Fibroblast of skin of right biceps (primary cell): ENCODE data around the gene GPR176.
A peak's percentile ranks its signal among the peaks of the same experiment; 100 is the strongest.

Experiments used
- DNase-seq: peaks from one replicate; pipeline ENCODE4 v3.0.0-alpha.2; 2013

Gene GPR176, protein sequence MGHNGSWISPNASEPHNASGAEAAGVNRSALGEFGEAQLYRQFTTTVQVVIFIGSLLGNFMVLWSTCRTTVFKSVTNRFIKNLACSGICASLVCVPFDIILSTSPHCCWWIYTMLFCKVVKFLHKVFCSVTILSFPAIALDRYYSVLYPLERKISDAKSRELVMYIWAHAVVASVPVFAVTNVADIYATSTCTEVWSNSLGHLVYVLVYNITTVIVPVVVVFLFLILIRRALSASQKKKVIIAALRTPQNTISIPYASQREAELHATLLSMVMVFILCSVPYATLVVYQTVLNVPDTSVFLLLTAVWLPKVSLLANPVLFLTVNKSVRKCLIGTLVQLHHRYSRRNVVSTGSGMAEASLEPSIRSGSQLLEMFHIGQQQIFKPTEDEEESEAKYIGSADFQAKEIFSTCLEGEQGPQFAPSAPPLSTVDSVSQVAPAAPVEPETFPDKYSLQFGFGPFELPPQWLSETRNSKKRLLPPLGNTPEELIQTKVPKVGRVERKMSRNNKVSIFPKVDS

DNA sequence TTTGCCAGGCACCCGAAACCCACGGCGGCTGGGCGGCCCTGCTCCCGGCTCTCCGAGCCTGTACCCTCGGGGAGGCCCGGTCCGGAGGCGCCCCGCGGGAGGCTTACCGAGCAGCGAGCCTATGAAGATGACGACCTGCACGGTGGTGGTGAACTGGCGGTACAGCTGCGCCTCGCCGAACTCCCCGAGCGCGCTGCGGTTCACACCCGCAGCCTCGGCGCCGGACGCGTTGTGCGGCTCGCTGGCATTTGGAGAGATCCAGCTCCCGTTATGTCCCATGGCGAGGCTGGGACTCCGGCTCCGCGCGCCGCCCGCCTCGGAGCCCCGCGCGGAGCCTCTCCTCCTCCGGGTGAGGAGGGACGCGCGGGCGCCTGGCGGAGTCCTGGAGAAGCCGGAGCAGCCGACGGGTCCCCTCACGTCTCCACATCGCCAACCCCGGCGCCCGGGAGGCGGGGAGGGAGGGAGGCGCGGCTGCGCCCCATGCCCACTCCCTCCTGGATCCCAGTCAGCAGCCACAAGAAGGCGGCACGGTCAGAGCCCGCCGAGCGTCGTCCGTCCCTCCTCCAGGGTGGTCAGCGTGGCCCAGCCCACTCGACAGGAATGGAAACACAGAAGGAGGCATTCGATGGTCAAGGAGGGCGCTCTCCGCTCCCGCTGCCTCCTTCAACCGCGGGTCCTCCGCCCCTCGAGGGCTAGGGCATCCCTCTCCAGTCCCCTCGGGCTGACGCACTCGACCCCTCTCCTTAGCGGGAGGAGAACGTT, at the start of gene GPR176:
Gene GPR176 (minus strand): TSS at position 519 of the 762 bp plus-strand sequence. CDS start 240 bp downstream, at position 279.
- peak; percentile 85 for DNase-seq

DNA sequence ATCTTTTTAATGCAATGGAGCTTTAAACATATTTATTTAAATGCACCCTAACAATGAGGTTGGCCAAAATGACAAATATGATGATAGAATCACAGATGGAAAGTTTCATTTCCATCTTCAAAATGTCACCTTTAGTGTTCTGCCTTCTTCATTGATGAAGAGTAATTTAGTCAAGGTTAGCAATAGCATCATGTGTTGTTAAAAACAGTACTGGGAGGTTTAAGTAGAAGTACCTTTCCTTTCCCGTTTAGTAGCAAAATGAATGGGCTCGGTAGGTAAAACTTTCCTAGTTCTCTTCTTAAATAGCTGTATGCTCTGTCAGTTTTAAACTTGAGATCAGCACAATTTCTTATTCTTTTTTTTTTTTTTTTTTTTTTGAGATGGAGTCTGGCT, 48.9 kb upstream of the GPR176 start:
- no peak for DNase-seq

DNA sequence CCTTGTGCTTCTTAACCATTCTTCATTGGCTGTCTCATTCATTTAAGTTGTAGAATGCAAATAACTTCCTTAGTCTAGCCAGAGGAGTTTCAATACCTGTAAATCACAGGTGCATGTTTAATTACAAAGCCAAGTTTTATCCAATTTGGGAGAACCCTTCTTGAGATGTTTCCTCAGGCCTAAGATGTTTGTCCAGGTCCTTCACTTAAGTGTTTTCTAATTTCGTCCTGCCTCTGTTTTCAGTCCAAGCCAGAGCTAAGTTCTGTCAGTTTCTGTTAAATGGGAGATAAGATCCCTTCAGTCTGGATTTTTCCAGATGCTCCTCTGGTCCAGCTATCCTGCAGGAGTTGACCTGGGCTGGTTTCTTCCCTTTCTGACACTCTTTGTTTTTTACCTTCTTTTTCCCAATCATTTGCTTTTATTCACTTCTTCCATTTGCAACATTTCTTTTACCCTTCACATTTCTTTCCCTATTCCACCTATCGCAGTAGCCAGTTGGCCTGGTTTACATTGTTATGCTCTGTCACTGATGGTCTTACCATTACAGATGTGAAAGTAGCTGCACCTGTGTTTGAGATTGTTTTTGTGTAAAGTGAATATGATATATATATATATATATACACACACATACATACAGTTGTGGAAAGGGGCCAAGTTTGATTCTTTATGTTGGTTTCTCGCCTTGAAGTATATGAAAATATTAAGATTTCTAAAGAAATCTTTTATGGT, 48.4 kb upstream of the GPR176 start:
- DNase-seq: no peak

DNA sequence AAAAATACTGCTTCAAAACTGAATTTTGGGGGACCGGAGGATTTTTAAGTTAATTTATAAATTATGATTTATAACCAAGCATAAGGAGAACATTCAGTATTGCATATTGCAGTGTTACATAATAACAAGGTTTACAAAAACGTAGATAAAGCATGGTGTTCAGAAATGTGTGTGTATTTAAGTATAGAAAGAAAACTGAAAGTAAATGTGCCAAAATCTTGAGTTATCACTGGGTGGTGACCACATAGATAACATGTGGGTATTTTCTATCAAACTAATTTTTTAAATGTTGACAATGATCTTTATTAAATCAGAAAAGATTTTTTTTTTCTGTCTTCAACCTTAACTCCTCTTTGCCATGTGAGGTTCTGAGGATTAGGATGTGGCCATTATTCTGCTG, 46.5 kb upstream of the GPR176 start:
- DNase-seq: no peak

DNA sequence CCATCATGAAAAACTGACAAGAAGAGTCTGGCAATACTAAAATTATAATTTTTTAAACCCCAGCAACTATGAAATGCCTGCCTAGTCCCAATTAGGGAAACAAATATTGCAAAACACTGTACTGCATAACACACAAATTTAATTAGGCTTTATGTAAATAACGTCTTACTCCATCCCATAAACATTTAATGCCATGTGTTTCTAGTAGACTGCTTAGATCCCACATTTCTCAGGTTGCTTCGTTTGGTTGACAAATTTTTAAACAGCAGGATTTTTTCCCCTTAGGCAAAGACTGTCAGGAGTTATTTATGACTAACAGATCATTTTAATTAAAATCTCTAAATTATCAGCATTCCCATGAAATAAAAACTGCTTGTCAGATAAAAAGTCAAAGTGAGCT, 43.7 kb upstream of the GPR176 start:
- no peak for DNase-seq

DNA sequence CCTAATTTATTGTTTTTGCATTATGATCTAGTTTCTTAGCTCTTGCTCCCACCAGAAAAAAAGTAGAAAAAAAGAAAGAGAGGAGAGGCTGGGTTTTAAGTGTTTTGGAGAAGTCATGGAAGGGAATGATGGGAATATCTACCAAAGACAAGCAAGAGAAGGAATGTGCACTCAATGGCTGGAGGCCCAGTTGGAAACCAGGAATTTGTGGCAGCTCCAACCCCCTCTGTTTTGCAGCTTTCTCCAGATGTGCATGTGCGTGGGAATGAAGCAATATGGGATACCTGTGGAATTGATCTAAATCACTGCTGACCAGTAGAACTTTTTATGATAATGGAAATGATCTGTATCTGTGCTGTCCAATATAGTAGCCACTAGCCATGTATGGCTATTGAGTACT, 41.0 kb upstream of the GPR176 start:
- peak; percentile 23 for DNase-seq

DNA sequence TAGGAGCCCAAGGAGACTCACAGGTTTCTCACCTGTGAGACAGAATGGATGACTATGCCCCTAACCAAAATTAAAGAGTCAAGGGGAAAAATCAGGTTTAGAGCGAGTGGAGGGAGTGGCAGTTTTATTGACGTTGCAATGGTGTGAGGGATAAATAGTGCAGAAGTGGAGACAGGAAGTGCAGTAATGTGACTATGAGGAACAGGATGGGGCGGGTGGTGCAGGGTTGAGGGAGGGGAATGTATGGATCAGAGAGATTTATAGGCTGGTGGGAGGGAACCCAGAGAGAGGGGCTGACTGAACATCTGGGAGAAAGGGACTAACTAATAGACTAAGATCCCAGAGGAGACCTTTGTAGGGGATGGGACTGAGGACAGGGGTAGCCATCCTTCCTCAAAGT, 40.3 kb upstream of the GPR176 start:
- DNase-seq: no peak

DNA sequence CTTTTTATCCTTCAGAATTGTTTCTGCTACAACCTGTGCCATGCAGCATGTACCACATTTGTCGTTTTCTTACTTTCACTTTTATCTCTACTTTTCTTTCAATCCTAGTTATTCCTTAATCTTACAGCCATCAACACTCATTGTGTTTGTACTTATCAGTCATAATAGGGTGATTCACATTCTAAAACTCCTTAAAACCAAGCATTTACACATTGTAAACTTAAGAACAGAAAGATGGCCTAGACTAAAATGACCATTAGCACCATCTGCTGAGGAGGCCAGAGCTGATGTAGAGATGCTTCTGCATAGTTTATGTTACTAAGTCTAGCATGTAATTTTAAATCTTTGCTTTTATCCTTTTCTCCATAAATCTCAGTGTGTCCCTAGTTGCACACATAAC, 39.3 kb upstream of the GPR176 start:
- DNase-seq: no peak

DNA sequence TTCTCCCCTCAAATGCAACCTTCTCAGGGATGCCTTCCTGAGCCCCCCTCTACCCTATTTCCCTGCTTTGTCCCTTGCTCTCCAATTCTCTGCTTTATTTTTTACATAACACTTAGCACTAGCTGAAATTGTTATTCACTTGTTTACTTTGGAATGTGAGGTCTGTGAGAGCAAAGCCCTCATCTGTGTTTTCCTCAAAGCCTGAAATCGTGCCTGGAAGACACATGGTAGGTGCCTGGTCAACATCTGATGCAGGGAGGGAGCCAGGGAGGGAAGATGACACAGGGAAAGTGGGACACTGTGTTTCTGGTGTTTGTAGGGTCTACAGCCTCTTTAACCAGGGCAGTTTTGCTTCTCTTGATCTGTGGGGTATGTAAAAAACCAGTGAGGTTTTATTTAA, 37.4 kb upstream of the GPR176 start:
- no peak for DNase-seq

DNA sequence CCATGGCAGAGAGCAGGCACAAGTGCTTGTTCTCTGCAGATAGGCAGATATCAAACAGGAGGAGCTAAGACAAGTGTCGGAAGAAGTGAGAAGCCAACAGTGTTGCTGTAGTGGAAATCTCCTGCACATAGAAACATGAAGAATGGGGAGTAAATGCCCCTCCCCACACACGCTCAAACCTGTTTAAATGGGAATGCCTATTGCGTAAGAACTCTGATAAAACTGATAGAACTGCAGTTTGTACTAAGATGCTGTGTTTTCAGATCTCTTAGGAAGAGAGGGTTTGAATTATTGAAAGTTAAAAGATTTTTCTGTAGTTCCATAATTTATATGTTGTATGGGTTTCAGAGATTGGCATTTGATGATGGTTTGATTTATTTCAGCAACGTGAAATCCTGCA, 33.5 kb upstream of the GPR176 start:
- DNase-seq: no peak

DNA sequence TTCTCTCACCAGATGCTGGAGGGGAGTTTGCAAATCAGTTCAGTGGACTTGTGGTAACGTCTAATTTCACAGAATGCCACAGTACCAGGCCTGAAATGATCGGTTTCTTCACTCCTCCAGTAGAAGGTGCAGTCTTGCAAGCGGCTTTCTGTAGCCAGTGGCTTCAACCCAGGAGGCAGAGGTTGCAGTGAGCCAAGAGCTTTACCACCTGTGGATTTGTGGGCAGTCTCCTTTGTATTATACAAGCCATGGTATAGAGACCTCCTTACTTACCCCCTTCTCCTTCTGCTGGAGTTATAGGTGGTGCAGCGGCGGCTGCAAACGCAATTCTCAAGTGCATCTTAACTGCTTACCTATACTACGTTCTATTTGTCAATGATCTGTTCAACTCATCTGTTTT, 31.5 kb upstream of the GPR176 start:
- DNase-seq: no peak

DNA sequence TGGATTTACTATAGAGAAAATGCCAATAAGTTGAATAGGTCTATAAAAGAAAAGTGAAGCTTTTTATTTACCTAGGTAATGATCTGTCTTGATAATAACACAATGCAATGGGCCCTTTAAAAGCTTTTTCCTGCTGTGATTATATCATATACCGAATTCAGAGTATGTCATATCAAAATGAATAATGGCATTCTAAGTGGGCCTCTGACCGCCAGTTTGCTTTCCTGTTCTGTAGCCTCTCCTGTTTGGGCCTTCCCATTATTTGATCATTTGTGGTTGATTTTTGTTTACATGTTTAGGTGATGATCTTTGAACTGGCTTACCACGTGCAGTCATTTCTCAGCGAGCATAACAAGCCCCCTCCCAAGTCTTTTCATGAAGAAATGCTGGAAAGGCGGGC, 28.8 kb upstream of the GPR176 start:
- DNase-seq: no peak

DNA sequence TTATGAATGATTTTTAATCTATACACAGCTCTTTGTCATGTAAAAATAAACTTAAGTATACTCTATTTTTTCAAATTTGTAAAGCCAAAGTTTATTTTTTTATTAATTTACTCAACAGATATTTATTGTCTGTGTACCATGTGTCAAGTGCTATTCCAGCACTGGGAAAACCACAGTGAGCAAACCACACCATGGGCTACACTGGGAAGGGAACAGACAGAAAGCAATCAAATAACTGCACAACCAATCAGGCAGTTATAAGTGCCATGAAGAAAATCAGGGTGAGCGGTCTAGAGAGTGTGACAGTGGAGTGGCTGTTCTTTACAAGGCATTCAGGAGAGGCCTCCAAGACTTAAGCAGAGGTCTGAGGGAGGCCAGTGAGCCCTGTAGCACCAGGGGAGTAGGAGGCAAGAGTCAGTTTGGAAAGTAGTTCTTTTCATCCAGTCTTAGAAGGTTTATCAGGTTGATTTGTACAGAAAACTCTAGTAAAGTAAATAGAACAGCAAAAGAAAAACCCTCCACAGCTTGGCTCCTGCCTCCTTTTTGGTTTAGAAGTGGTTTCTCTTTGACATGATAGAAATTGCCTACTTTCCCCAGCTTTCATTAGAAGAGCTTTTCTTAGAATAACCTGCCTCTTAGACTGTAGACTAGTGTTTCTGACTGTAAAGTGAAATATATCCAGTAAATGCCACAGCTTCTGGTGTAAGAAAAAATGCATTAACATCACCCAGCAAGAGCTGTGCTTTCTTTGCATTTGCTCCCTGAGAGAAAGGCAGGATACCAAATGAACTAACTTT, 27.5 kb upstream of the GPR176 start:
- no peak for DNase-seq

DNA sequence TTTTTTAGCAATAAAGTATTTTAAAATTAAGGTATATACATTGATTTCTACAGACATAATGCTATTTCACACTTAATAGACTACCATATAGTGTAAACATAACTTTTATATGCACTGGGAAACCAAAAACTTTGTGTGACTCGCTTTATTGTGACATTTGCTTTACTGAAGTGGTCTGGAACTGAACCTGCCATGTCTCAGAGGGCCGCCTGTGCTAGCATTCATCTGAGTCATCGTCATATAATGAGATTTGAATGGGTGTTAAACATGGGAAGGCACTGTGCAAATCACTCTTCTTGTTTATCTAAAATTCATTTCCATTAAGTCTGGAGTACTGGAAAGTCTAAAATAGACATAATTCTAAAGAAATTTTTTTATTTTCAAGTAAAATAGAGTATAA, 26.8 kb upstream of the GPR176 start:
- DNase-seq: peak; percentile 81

DNA sequence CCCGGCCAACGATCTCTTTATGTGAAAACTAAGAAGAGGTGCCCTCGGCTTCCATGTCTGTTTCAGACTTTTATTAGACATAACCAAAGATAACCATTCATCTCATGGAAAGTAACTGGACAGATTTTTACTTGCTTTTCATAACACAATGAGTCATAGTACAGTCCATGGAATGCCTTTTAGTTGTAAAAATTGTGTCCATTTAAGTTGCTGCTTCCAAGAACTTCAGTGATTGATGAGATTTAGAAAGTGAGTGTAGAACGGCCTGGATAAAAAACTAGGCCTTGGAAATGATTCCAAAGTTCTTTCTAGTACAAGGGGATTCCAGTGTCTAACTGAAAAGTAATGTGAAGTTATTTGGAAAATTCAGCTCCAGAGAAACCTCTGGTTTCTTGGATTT, 24.7 kb upstream of the GPR176 start:
- peak; percentile 93 for DNase-seq

DNA sequence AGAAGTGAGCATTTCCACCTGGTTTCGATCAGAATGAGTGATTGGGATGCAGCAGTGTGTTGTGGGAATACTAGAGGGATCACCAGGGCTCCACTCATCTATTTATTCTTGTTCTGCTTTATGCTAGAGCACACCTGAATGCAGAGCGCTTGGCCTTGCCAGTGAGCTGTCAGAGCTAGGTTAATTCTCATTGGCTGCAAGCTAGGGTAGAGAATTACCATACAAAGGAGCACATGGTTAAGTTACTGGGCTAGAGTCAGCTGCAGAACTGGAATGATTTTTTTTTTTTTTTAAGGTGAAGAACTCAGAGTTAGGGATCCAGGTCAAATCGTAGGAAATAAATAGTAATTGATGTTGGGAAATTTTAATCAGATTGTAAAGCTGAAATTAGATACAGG, 22.7 kb upstream of the GPR176 start:
- DNase-seq: no peak

DNA sequence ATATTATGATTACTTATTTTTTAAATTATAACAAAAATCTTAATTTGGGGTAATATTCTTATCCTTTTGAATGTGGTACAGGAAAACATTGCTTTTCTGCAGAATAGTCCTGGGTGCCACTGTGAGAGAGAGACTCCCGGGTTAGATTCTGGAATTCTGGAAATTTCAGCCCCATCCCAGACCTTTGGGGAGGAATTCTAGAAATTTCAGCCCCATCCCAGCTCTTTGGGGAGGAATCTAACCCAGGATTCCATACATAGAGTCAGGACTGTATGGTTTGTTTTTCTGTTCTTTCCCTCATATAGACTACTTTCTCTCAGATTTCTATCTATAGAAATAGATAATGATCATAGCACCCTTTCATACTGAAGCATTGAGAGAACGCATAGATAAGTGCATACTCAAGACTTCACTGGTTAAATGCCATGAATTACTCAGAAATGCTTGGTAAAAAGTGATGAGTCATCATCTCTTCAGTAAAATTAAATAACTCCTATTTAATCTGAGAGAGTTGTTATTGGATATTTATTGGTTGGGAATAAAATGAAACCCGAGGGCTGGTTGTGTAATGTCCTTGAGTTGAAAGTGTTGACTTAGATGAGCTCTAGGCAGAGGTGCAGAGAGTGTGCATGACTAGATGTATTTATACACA, 22.2 kb upstream of the GPR176 start:
- DNase-seq: peak; percentile 81

DNA sequence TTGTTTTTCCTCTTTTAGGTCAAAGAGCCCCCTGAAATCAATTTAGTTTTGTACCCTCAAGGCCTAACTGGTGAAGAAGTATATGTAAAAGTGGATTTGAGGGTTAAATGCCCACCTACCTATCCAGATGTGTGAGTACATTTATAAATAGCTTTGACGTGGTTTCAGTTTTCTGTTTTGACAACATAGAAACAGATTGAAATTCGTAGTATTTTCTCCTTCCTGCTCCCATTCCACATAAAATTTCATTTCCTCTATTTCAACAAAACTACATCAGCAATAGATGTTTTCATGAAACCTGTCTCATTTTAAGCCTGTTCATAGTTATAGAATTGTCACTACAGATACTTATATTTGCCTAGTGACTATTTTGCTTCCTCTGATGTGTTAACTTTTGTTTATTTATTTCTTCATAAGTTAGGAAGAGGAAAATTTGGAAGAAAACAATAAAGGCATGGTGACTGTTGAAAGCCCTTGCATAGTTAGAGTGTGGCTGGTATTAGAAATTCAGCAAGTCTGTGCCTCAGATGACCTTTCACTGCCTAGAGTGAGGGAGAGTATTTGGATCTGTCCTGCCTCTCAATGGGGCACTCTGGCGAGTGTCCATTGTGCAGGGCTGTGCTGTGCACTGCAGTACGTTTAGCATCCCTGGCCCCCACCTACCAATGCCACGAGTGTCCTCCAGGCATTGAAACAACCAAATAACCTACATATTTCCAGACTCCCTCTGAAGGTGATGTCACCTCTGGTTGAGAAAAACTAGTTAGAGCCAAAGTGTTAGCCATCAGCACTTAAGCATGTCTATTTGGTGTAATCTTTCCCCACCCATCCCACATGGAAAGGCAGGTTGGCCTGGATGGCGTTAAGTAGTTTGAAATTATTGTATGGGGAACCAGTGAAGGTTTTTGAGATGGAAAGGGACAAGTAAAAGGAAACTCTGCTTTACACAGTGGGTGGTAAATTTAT, 19.7 kb upstream of the GPR176 start:
- DNase-seq: no peak

DNA sequence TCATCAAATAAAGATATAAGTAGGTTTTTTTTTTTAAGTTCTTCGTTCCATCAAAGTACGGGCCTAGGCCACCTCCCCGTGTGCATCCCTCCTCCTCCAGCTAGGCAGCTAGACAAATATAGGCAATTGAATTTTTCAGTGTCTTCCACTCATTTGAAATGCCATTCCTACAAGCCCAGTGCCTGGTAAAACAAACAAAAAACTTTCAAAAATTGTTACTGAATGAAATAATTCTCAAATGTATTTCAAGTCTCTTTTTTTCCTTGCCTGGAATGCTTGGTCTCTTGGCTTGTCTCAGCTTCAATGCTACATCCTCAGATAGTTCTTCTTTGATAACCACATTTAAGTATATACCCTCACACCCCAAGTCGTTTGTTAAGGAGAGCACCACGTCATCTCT, 17.6 kb upstream of the GPR176 start:
- DNase-seq: no peak

DNA sequence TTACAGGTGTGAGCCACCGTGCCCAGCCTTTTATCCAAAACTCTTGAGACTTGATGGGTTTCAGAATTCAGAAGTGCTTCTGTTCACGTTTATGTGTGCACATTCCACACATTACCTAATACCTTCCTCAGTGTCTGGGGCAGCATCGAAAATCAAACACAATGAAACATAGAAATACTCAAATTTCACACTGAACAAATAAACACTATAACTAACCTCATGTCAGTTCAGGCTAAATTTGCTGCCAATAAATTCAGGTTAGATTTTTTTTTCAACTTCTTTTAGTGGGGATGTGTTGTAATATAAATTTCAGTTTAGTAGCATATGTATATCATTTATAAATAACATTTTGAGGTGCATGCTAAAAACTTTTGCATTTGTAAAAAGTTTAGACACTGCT, 16.6 kb upstream of the GPR176 start:
- no peak for DNase-seq

DNA sequence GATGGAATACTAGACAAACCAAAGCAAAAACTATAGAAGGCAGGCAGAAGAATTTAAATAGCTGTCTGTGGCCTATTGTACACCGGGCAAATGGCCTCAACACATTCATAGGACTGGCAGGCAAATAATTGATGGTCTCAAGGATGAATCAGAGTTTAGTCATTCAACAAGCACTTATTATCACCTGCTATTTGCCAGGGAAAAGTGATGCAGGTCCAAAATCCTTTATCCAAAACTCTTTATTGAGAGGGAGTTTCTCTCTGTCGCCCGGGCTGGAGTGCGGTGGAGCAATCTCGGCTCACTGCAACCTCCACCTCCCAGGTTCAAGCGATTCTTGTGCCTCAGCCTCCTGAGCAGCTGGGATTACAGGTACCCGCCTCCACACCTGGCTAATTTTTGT, 16.1 kb upstream of the GPR176 start:
- DNase-seq: peak; percentile 72
